OCI-LY7 (cell line): ENCODE measurements around the gene MIEF2. TPM values are rescaled to one million over a fixed set of nuclear protein-coding genes. Genes with fewer than 3 reads are reported as not detected.

Experiments
- BruUV-seq: library from RNA; stranded (reverse); fragments of 400-500 nt; replicated peaks from 2 replicates; lab custom pipeline; 2021; lab: Mats Ljungman, UMichigan
- CTCF ChIA-PET: fragments of 300-600 bp; sonication (Branson Sonifier 250); formaldehyde crosslinking; loops from one replicate; lab custom pipeline; 2022; ENCODE audit warnings: antibody characterized with exemption; ENCODE audit not compliant: unreplicated experiment; lab: Charles Lee
- POLR2A ChIA-PET: fragments of 300-600 bp; sonication (Branson Sonifier 250); formaldehyde crosslinking; loops from one replicate; lab custom pipeline; 2022; ENCODE audit warnings: antibody characterized with exemption; lab: Charles Lee
- DNase-seq: peaks from one replicate; pipeline ENCODE4 v3.0.0-alpha.2; 2015; ENCODE audit warnings: low spot score
- H2AFZ ChIP-seq: fragments of 200-600 bp; sonication (generic), shearing (Covaris generic); 2 replicates; pipeline ENCODE4 v1.6.1; 2014; ENCODE audit warnings: mild to moderate bottlenecking, antibody characterized with exemption, low read length, moderate library complexity
- H3K27ac ChIP-seq: fragments of 200-600 bp; sonication (generic); 2 replicates; pipeline ENCODE4 v1.5.1; 2014; ENCODE audit warnings: mixed run types, low read depth, mild to moderate bottlenecking, moderate library complexity, low read length, inconsistent platforms; ENCODE audit not compliant: poor library complexity, severe bottlenecking
- H3K36me3 ChIP-seq: fragments of 200-600 bp; sonication (generic); 2 replicates; pipeline ENCODE4 v1.6.1; 2014; ENCODE audit warnings: mild to moderate bottlenecking, antibody characterized with exemption, low read length, moderate library complexity, mixed read lengths; ENCODE audit not compliant: insufficient read depth
- H3K4me1 ChIP-seq: fragments of 200-600 bp; sonication (generic); 2 replicates; pipeline ENCODE4 v1.5.1; 2014; ENCODE audit warnings: mild to moderate bottlenecking, low read length; ENCODE audit not compliant: insufficient read depth, poor library complexity, severe bottlenecking
- H3K4me2 ChIP-seq: fragments of 200-600 bp; sonication (generic); 2 replicates; pipeline ENCODE4 v1.6.1; 2014; ENCODE audit warnings: mild to moderate bottlenecking, low read length
- H3K4me3 ChIP-seq: fragments of 200-600 bp; sonication (generic); 2 replicates; pipeline ENCODE4 v1.5.1; 2014; ENCODE audit warnings: mild to moderate bottlenecking, low read depth, low read length; ENCODE audit not compliant: poor library complexity, severe bottlenecking
- H3K79me2 ChIP-seq: fragments of 200-600 bp; sonication (generic); 2 replicates; pipeline ENCODE4 v1.6.1; 2016; ENCODE audit warnings: low read depth, mild to moderate bottlenecking, low read length, moderate library complexity, mixed read lengths; ENCODE audit not compliant: insufficient read depth
- H3K9me2 ChIP-seq: fragments of 200-600 bp; sonication (generic); 2 replicates; pipeline ENCODE4 v1.6.1; 2016; ENCODE audit warnings: mild to moderate bottlenecking, low read length, mixed read lengths; ENCODE audit not compliant: insufficient read depth
- H3K9me3 ChIP-seq: fragments of 200-600 bp; sonication (generic); 2 replicates; pipeline ENCODE4 v1.6.1; 2014; ENCODE audit warnings: mild to moderate bottlenecking, mixed run types, low read length, mixed read lengths
- H4K20me1 ChIP-seq: fragments of 200-600 bp; sonication (generic); 2 replicates; pipeline ENCODE4 v1.6.1; 2014; ENCODE audit warnings: mild to moderate bottlenecking, antibody characterized with exemption, low read length, moderate library complexity, mixed read lengths; ENCODE audit not compliant: insufficient read depth
- EZH2phosphoT487 ChIP-seq: fragments of 200-600 bp; sonication (generic); IDR thresholded peaks from 2 replicates; pipeline ENCODE4 v1.6.1; 2018; ENCODE audit warnings: low read depth, borderline replicate concordance, mild to moderate bottlenecking, mixed run types, antibody characterized with exemption, low read length, moderate library complexity, mixed read lengths
- intact Hi-C: fragments of 100-400 bp; cut with micrococcal nuclease; formaldehyde crosslinking; loops from one replicate; pipeline ENCODE4 v1.10.0; 2022; ENCODE audit not compliant: unreplicated experiment
- total RNA-seq, 2 experiments: library from RNA; depleted of rRNA in 1 of 2; stranded (reverse); fragments of >200 nt in 1 of 2; shearing (Covaris generic) in 1 of 2; gene quantifications; 2 replicates each; pipeline ENCODE4 v1.2.3, GENCODE V29; 2014 to 2022
- TF ChIP-seq, protein P1 (sequence below): fragments of 200-600 bp; sonication (generic); conservative IDR thresholded peaks from 2 replicates; pipeline ENCODE4 v1.5.1; 2014; ENCODE audit warnings: mild to moderate bottlenecking, antibody characterized with exemption, low read length, moderate library complexity, mixed read lengths

MIEF2 gene
- total RNA-seq, 2 experiments from 2014 or later = 7.9 to 11.8 TPM

DNA sequence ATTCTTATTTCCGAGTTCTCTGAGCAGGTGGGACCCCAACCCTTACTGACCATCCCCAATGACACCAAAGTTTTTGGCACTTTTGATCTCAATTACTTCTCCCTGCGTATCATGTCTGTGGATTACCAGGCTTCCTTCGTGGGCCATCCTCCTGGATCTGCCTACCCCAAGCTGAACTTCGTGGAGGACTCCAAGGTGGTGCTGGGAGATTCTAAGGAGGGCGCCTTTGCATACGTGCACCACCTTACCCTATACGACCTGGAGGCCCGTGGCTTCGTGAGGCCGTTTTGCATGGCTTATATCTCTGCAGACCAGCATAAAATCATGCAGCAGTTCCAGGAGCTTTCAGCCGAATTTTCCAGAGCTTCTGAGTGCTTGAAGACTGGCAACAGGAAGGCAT is 55.5 kb downstream of the MIEF2 start:
- ChIA-PET POLR2A (interaction anchor here (0.5 to 1.1 kb wide), 3 partner anchors 46 to 533 kb away, joined by 3 to 4 read pairs (median 4); no protein-coding TSS in a partner anchor), CTCF (no interaction called here)
- peak overlapping the region; percentile 76 for H3K27ac ChIP-seq
- no TSS peak for BruUV-seq
- TF ChIP-seq, protein P1, sequence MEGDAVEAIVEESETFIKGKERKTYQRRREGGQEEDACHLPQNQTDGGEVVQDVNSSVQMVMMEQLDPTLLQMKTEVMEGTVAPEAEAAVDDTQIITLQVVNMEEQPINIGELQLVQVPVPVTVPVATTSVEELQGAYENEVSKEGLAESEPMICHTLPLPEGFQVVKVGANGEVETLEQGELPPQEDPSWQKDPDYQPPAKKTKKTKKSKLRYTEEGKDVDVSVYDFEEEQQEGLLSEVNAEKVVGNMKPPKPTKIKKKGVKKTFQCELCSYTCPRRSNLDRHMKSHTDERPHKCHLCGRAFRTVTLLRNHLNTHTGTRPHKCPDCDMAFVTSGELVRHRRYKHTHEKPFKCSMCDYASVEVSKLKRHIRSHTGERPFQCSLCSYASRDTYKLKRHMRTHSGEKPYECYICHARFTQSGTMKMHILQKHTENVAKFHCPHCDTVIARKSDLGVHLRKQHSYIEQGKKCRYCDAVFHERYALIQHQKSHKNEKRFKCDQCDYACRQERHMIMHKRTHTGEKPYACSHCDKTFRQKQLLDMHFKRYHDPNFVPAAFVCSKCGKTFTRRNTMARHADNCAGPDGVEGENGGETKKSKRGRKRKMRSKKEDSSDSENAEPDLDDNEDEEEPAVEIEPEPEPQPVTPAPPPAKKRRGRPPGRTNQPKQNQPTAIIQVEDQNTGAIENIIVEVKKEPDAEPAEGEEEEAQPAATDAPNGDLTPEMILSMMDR = no peak
- TF ChIP-seq EZH2phosphoT487 = no peak
- peaks cover 25% of the 10 kb centered on the region for H3K36me3 ChIP-seq
- H3K9me3 ChIP-seq = no peaks in the 10 kb centered on the region
- no peak for DNase-seq
- peaks cover 5% of the 10 kb centered on the region; the same call in 1 of the 2 replicates for H4K20me1 ChIP-seq
- intact Hi-C loops = loop anchor here (2.0 to 5.0 kb wide), 2 partner anchors 55 to 69 kb away; partner anchors contain the start of gene MIEF2
- peak overlapping the region; percentile 67; the same call in 1 of the 2 replicates for H2AFZ ChIP-seq
- peaks cover 43% of the 10 kb centered on the region for H3K4me1 ChIP-seq
- peak overlapping the region; percentile 97 for H3K4me2 ChIP-seq
- no peaks in the 10 kb centered on the region for H3K9me2 ChIP-seq
- peak overlapping the region; percentile 92 for H3K4me3 ChIP-seq
- peaks cover 58% of the 10 kb centered on the region for H3K79me2 ChIP-seq

Other genes with a start within 250 kb of the MIEF2 start
- gene ATPAF2, start 221.5 kb upstream of the MIEF2 start, total RNA-seq (2014; rRNA removed; shearing (Covaris generic)) = 34.8 and 56.2 TPM in 2 replicates
- 42.9 and 45.2 TPM in 2 replicates for gene ATPAF2, start 221.5 kb upstream of the MIEF2 start, total RNA-seq (2022)
- gene GID4, start 221.3 kb upstream of the MIEF2 start, total RNA-seq (2014; rRNA removed; shearing (Covaris generic)) = 5.1 and 6.3 TPM in 2 replicates
- 11.8 and 13.3 TPM in 2 replicates for gene GID4, start 221.3 kb upstream of the MIEF2 start, total RNA-seq (2022)
- gene DRG2, start 172.7 kb upstream of the MIEF2 start, total RNA-seq (2014; rRNA removed; shearing (Covaris generic)) = 46.4 and 62.6 TPM in 2 replicates
- gene DRG2, start 172.7 kb upstream of the MIEF2 start, total RNA-seq (2022) = 54.3 and 60.4 TPM in 2 replicates
- 0.23 and 0.98 TPM in 2 replicates for gene MYO15A, start 151.9 kb upstream of the MIEF2 start, total RNA-seq (2014; rRNA removed; shearing (Covaris generic))
- 1.4 and 2.0 TPM in 2 replicates for gene MYO15A, start 151.9 kb upstream of the MIEF2 start, total RNA-seq (2022)
- gene ALKBH5, start 76.8 kb upstream of the MIEF2 start, total RNA-seq (2014; rRNA removed; shearing (Covaris generic)) = 99.3 and 100 TPM in 2 replicates
- gene ALKBH5, start 76.8 kb upstream of the MIEF2 start, total RNA-seq (2022) = 120 and 125 TPM in 2 replicates
- 11.9 and 14.1 TPM in 2 replicates for gene LLGL1, start 35.0 kb upstream of the MIEF2 start, total RNA-seq (2014; rRNA removed; shearing (Covaris generic))
- 19.9 and 20.8 TPM in 2 replicates for gene LLGL1, start 35.0 kb upstream of the MIEF2 start, total RNA-seq (2022)
- gene FLII, start 1.9 kb upstream of the MIEF2 start, total RNA-seq (2014; rRNA removed; shearing (Covaris generic)) = 141 and 155 TPM in 2 replicates
- 219 and 235 TPM in 2 replicates for gene FLII, start 1.9 kb upstream of the MIEF2 start, total RNA-seq (2022)
- gene TOP3A, start 54.3 kb downstream of the MIEF2 start, total RNA-seq (2014; rRNA removed; shearing (Covaris generic)) = 48.3 and 48.5 TPM in 2 replicates
- 63.0 and 64.4 TPM in 2 replicates for gene TOP3A, start 54.3 kb downstream of the MIEF2 start, total RNA-seq (2022)
- gene SMCR8, start 54.6 kb downstream of the MIEF2 start, total RNA-seq (2014; rRNA removed; shearing (Covaris generic)) = 11.1 and 11.8 TPM in 2 replicates
- gene SMCR8, start 54.6 kb downstream of the MIEF2 start, total RNA-seq (2022) = 16.1 and 16.3 TPM in 2 replicates
- 62.7 and 66.5 TPM in 2 replicates for gene SHMT1, start 102.9 kb downstream of the MIEF2 start, total RNA-seq (2014; rRNA removed; shearing (Covaris generic))
- 92.1 and 101 TPM in 2 replicates for gene SHMT1, start 102.9 kb downstream of the MIEF2 start, total RNA-seq (2022)
- gene EVPLL, start 117.1 kb downstream of the MIEF2 start, total RNA-seq (2014; rRNA removed; shearing (Covaris generic)) = not detected in 2 replicates
- 1.2 TPM in 1 of 2 replicates, not detected in the other for gene EVPLL, start 117.1 kb downstream of the MIEF2 start, total RNA-seq (2022)
- gene LGALS9C, start 216.1 kb downstream of the MIEF2 start, total RNA-seq (2014; rRNA removed; shearing (Covaris generic)) = not detected in 2 replicates
- gene LGALS9C, start 216.1 kb downstream of the MIEF2 start, total RNA-seq (2022) = not detected in 2 replicates